ENCODE results near the gene SARS2.

Gene SARS2

DNA sequence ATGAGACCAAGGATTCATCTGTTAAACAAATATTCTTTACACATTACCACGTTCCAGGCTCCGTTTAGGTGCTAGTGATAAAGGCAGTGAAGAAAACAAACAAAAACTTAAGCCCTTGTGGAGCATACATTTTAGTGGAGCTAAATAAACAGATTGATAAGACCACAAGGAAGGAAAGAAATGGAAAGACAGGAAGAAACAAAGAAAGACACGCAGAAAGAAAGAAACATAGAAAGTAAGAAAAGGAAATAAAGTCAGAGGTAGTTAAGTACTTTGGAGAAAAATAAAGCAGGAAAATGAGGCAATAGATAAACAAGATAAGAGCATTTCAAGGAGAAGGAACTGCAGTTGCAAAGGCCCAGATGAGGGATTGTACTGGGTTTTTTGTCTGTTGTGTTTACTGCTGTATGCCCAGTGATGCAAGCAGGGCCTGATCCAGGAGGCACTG lies 29.8 kb downstream of the SARS2 start:
- TF ChIP-seq, protein P1, sequence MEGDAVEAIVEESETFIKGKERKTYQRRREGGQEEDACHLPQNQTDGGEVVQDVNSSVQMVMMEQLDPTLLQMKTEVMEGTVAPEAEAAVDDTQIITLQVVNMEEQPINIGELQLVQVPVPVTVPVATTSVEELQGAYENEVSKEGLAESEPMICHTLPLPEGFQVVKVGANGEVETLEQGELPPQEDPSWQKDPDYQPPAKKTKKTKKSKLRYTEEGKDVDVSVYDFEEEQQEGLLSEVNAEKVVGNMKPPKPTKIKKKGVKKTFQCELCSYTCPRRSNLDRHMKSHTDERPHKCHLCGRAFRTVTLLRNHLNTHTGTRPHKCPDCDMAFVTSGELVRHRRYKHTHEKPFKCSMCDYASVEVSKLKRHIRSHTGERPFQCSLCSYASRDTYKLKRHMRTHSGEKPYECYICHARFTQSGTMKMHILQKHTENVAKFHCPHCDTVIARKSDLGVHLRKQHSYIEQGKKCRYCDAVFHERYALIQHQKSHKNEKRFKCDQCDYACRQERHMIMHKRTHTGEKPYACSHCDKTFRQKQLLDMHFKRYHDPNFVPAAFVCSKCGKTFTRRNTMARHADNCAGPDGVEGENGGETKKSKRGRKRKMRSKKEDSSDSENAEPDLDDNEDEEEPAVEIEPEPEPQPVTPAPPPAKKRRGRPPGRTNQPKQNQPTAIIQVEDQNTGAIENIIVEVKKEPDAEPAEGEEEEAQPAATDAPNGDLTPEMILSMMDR (IDR thresholded peaks at IDR 0.05; ENCODE audit: insufficient read depth, low read depth, low read length, missing control alignments) = no peak
- DNase-seq (ENCODE audit: low read depth) = no peak
- peak overlapping the region; percentile 95 for H3K4me3 ChIP-seq (ENCODE audit: low read depth, low read length)

DNA sequence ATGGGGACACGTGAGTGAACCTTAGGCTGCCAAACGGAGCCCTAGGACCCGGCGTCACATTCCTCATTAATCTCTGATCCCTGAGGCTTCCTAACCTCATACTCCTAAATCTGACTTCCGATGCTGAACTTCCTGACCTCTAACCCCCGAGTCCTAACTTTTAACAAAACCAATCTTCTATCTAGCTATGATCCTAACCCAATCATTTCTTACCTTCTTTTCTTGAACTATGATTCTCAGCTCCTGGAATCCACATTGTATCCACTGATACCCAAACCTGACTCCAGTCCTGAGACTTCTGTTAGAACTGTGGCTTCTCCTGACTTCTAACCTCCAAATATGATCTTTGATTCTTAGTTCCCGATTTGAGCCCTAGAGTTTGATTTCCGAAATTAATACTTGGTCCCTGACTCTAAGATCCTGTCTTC lies 30.3 kb downstream of the SARS2 start:
- no peak for DNase-seq (ENCODE audit: low read depth)
- peak overlapping the region; percentile 95 for H3K4me3 ChIP-seq (ENCODE audit: low read depth, low read length)
- TF ChIP-seq, protein P1 (IDR thresholded peaks at IDR 0.05; ENCODE audit: insufficient read depth, low read depth, low read length, missing control alignments) = no peak

DNA sequence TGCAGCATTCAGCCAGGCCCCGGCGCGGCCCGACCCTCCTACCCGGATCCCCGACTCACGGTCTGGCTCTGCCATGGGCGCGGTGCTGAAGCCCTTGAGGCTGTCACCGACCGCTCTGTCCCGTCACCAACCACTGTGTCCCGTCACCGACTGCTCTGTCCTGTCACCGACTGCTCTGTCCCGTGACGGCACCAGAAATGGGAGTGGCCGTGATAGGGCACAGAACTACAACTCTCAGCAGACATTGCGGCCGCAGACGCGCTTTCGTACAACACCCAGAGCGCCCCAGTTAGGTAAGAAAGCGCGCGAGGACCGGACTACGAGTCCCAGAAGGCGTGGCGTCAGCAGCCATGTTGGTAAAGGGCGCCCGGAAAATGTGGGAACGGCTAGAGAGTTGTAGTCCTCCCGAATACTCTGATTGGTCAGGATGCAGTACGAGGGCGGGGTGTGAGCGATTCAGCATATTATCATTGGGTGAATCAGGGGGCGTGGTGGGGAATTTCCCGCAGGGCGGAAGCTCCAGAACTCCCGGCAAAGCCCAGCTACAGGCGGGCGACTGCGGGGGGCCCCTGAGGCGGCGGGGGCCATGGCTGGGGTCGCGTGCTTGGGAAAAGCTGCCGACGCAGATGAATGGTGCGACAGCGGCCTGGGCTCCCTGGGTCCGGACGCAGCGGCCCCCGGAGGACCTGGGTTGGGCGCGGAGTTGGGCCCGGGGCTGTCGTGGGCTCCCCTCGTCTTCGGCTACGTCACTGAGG lies 30.9 kb downstream of the SARS2 start, which contains the start of the genes NFKBIB and SIRT2:
TSS of gene NFKBIB (plus strand) at position 523 of the 755 bp plus-strand sequence. CDS start at position 587, 64 bp downstream.
TSS of gene SIRT2 (minus strand) at position 172 of the 755 bp plus-strand sequence. CDS start at position 75, 97 bp downstream.
- peak within 1 kb of the TSS; percentile 95 for H3K4me3 ChIP-seq (ENCODE audit: low read depth, low read length)
- TF ChIP-seq, protein P1 (IDR thresholded peaks at IDR 0.05; ENCODE audit: insufficient read depth, low read depth, low read length, missing control alignments) = no peak
- DNase-seq (ENCODE audit: low read depth) = peak; percentile 100

DNA sequence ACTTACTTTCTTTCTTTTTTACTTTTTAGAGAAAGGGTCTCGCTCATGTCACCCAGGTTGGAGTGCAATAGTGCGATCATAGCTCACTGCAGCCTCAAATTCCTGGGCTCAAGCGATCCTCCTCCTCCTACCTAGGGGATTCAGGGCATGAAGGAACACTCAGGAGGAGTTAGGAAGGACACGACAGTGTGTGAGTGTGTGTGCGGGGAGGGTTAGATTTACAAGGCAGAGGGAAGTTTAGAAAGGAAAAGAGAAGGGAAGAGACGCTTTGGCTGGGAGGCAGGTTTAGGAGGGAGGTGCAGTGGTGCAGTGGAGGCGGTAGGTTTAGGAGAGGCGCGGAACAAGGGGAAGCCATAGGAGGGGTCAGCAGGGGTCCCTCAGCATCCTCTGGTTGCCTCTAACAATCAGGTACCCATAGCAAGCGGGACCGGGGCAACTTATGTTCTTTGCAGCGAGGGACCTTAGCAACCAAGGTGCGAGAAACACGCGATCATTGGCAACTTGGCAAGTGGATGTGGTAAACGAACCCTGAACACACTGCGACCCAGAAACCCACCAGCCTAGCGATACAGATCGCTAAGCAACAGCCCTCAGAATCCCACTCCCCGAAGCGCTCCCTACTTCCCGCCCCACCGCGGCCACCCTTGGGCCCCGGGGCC lies 31.6 kb downstream of the SARS2 start:
- peak; percentile 46 for DNase-seq (ENCODE audit: low read depth)
- H3K4me3 ChIP-seq (ENCODE audit: low read depth, low read length) = peak overlapping the region; percentile 87
- TF ChIP-seq, protein P1 (IDR thresholded peaks at IDR 0.05; ENCODE audit: insufficient read depth, low read depth, low read length, missing control alignments) = no peak

DNA sequence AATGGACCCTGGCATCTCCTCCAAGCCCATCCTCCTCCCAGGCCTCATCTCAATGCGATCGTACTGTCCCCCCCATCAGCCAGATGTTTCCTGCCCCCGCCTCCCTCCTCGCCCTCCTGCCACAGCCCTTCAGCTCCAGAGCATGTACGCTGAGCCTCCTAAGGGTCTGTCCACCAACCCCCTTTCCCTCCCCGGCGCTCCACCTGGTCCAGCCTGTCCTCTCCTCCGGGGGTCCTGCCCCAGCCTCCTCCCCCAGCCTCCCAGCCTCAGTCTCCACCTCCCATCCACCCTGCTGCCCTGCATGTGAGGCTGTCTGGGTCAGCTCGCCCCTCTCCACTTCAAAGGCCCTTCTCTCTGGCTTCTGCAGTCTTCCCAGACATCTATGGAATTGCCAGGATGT lies 35.6 kb downstream of the SARS2 start:
- TF ChIP-seq, protein P1 (IDR thresholded peaks at IDR 0.05; ENCODE audit: insufficient read depth, low read depth, low read length, missing control alignments) = no peak
- H3K4me3 ChIP-seq (ENCODE audit: low read depth, low read length) = no peak overlapping the region
- no peak for DNase-seq (ENCODE audit: low read depth)

DNA sequence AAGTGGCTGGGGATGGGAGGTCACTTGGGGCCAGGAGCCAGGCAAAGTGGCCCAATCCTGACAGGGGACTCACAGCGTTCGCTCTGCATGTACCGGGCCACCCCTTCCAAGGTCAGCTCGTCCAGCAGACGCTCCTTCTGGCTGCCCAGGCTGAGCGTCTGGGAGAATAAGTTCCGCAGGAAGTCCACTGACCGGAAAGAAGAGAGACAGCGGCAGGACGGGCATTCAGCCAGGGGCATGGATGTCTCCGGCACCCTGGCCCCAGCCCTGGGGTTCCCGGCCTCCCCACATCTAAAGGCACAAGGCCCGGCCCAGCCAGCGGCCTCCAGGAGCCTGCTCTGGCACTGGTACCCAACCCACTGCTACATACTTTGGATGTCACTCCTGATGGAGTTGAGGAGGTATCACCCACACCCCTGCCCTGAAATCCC lies 37.2 kb downstream of the SARS2 start:
- no peak overlapping the region for H3K4me3 ChIP-seq (ENCODE audit: low read depth, low read length)
- no peak for DNase-seq (ENCODE audit: low read depth)
- TF ChIP-seq, protein P1 (IDR thresholded peaks at IDR 0.05; ENCODE audit: insufficient read depth, low read depth, low read length, missing control alignments) = no peak

Data from GM12865 (cell line).